Neural cell (in vitro differentiated cells): ENCODE results near the gene PAOX. TPM values are rescaled to one million over a fixed set of nuclear protein-coding genes. Genes with fewer than 3 reads are reported as not detected.
"Not testable (repeated sequence)": the region's sequence is repeated elsewhere in the genome, so short reads cannot be mapped to it uniquely, and the experiment has no call there.

Experiments
- H2AFZ ChIP-seq: fragments of 200-600, 300-800 bp; sonication (generic), shearing (Covaris generic); 2 replicates; pipeline ENCODE4 v1.6.0; 2014; ENCODE audit warnings: low read depth, mild to moderate bottlenecking, antibody characterized with exemption, low read length, moderate library complexity
- H3F3A ChIP-seq: fragments of 200-600 bp; shearing (Covaris generic); 2 replicates; pipeline ENCODE4 v1.6.1; 2016; ENCODE audit warnings: mild to moderate bottlenecking, moderate library complexity, mixed read lengths, antibody characterized with exemption, low read length; ENCODE audit not compliant: insufficient read depth, poor library complexity, severe bottlenecking
- H3K27ac ChIP-seq: fragments of 200-600, 300-800 bp; sonication (generic), shearing (Covaris generic); 2 replicates; pipeline ENCODE4 v1.5.1; 2014; ENCODE audit warnings: mild to moderate bottlenecking, low read length, moderate library complexity
- H3K27me3 ChIP-seq: fragments of 300-800, 200-600 bp; sonication (generic), shearing (Covaris generic); 2 replicates; pipeline ENCODE4 v1.6.0; 2014; ENCODE audit warnings: mild to moderate bottlenecking, low read depth, low read length, moderate library complexity; ENCODE audit not compliant: insufficient read depth
- H3K36me3 ChIP-seq: fragments of 300-800, 200-600 bp; sonication (generic), shearing (Covaris generic); 2 replicates; pipeline ENCODE4 v1.5.1; 2014; ENCODE audit warnings: mild to moderate bottlenecking, antibody characterized with exemption, low read length, moderate library complexity; ENCODE audit not compliant: insufficient read depth
- H3K4me2 ChIP-seq: fragments of 300-800, 200-600 bp; sonication (generic), shearing (Covaris generic); 2 replicates; pipeline ENCODE4 v1.6.0; 2014; ENCODE audit warnings: mild to moderate bottlenecking, low read length
- H3K4me3 ChIP-seq: fragments of 300-800, 200-600 bp; sonication (generic), shearing (Covaris generic); 2 replicates; pipeline ENCODE4 v1.5.1; 2014; ENCODE audit warnings: mild to moderate bottlenecking, low read length, moderate library complexity
- H3K79me2 ChIP-seq: fragments of 200-600 bp; shearing (Covaris generic); replicated peaks from 2 replicates; pipeline ENCODE4 v1.6.0; 2014; ENCODE audit warnings: mild to moderate bottlenecking, low read length, moderate library complexity; ENCODE audit not compliant: insufficient read depth
- H3K9ac ChIP-seq: fragments of 300-800, 200-600 bp; sonication (generic), shearing (Covaris generic); 2 replicates; pipeline ENCODE4 v1.6.1; 2016; ENCODE audit warnings: mild to moderate bottlenecking, low read length, mixed read lengths
- H3K9me2 ChIP-seq: fragments of 200-600 bp; shearing (Covaris generic); 2 replicates; pipeline ENCODE4 v1.6.1; 2016; ENCODE audit warnings: mild to moderate bottlenecking, low read length, mixed read lengths; ENCODE audit not compliant: insufficient read depth
- H3K9me3 ChIP-seq: fragments of 200-600, 300-800 bp; sonication (generic), shearing (Covaris generic); 2 replicates; pipeline ENCODE4 v1.6.1; 2016; ENCODE audit warnings: mild to moderate bottlenecking, mixed run types, low read length, moderate library complexity, mixed read lengths
- H4K20me1 ChIP-seq: fragments of 200-600 bp; shearing (Covaris generic); 2 replicates; pipeline ENCODE4 v1.6.1; 2016; ENCODE audit warnings: mild to moderate bottlenecking, mixed run types; ENCODE audit not compliant: insufficient read depth
- EP300 ChIP-seq: fragments of 450-650 bp; conservative IDR thresholded peaks from 2 replicates; pipeline ENCODE4 v1.6.1; 2014; ENCODE audit warnings: antibody characterized with exemption, mild to moderate bottlenecking, moderate library complexity; ENCODE audit not compliant: poor library complexity, severe bottlenecking
- EZH2 ChIP-seq: fragments of 200-600, 300-800 bp; shearing (Covaris generic), sonication (generic); IDR thresholded peaks from 2 replicates; pipeline ENCODE4 v1.6.1; 2014; ENCODE audit warnings: antibody characterized with exemption, low read length, borderline replicate concordance, mild to moderate bottlenecking; ENCODE audit not compliant: insufficient read depth, poor library complexity, severe bottlenecking
- MXI1 ChIP-seq: fragments of 450-650 bp; conservative IDR thresholded peaks from 2 replicates; pipeline ENCODE4 v1.6.1; 2014; ENCODE audit warnings: antibody characterized with exemption, mild to moderate bottlenecking; ENCODE audit not compliant: poor library complexity, severe bottlenecking
- POLR2AphosphoS5 ChIP-seq: IDR thresholded peaks from 2 replicates; pipeline ENCODE4 v1.6.1; 2012
- RAD21 ChIP-seq: fragments of 450-650 bp; conservative IDR thresholded peaks from 2 replicates; pipeline ENCODE4 v1.6.1; 2014; ENCODE audit warnings: antibody characterized with exemption, mild to moderate bottlenecking, moderate library complexity
- SMC3 ChIP-seq: fragments of 450-650 bp; conservative IDR thresholded peaks from 2 replicates; pipeline ENCODE4 v1.6.1; 2014; ENCODE audit warnings: antibody characterized with exemption, mild to moderate bottlenecking, moderate library complexity; ENCODE audit not compliant: poor library complexity
- TAF1 ChIP-seq: IDR thresholded peaks from 2 replicates; pipeline ENCODE4 v1.6.1; 2012; ENCODE audit warnings: low read depth
- polyA plus RNA-seq: library from polyadenylated mRNA; depleted of rRNA; stranded (reverse); fragments of >200 nt; gene quantifications from 2 replicates; pipeline ENCODE4 v1.2.3, GENCODE V29; 2014
- TF ChIP-seq, protein P1 (sequence below): IDR thresholded peaks from 2 replicates; pipeline ENCODE4 v1.6.1; 2012; ENCODE audit warnings: borderline replicate concordance
- TF ChIP-seq, protein P2 (sequence below): fragments of 450-650 bp; IDR thresholded peaks from 2 replicates; pipeline ENCODE4 v1.5.1; 2014; ENCODE audit warnings: antibody characterized with exemption, mild to moderate bottlenecking, moderate library complexity; ENCODE audit not compliant: poor library complexity, severe bottlenecking

The PAOX gene
- polyA plus RNA-seq, 1 donor from 2014 or later, result 3.0 TPM

- H2AFZ ChIP-seq, H3F3A ChIP-seq, H3K9ac ChIP-seq, H3K36me3 ChIP-seq, H3K27ac ChIP-seq, H3K4me2 ChIP-seq, H3K27me3 ChIP-seq, H3K9me3 ChIP-seq, H3K79me2 ChIP-seq, H4K20me1 ChIP-seq, H3K9me2 ChIP-seq, H3K4me3 ChIP-seq: not testable (repeated sequence)
Observed at GRCh38 chr10:133431888-133432613, 53.0 kb downstream of the PAOX start.

GRCh38 chr10:133432789-133433188 lies 53.7 kb downstream of the PAOX start:
- not testable (repeated sequence) for H3K9ac ChIP-seq, H3K4me3 ChIP-seq, H3K79me2 ChIP-seq, H3K4me2 ChIP-seq, H3F3A ChIP-seq, H3K27me3 ChIP-seq, H3K9me2 ChIP-seq, H3K9me3 ChIP-seq, H4K20me1 ChIP-seq, H3K36me3 ChIP-seq, H3K27ac ChIP-seq, H2AFZ ChIP-seq

DNA sequence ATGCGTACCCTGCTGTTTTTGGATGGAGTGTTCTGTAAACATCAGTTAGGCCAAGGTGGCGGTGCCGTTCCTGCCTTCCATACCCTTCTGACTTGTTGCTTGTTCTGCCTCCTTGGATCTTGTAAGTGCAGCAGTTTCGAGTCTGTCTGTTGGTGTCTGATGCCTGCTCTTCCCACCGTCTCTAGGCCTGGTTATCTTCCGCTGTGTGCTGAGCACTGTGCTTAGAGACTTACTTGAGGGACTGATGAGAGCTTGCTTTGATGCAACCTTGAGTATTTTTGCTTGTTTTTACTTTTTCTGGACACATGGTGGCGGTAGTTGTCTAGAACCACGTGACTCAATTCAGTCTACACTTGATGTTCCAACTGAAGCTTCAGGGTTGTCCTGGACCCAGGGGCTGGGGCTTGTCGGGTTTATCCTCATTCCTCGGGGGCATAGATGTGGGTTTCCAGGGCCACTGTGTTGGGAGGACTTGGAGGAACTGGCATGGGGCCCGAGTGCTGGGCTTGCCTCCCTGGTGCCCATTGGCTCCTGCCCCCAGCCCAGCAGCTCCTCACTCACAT lies 59.7 kb downstream of the PAOX start:
- no peaks in the 10 kb centered on the region for H3K36me3 ChIP-seq
- H3K9ac ChIP-seq, result no peak overlapping the region
- TF ChIP-seq, protein P1, sequence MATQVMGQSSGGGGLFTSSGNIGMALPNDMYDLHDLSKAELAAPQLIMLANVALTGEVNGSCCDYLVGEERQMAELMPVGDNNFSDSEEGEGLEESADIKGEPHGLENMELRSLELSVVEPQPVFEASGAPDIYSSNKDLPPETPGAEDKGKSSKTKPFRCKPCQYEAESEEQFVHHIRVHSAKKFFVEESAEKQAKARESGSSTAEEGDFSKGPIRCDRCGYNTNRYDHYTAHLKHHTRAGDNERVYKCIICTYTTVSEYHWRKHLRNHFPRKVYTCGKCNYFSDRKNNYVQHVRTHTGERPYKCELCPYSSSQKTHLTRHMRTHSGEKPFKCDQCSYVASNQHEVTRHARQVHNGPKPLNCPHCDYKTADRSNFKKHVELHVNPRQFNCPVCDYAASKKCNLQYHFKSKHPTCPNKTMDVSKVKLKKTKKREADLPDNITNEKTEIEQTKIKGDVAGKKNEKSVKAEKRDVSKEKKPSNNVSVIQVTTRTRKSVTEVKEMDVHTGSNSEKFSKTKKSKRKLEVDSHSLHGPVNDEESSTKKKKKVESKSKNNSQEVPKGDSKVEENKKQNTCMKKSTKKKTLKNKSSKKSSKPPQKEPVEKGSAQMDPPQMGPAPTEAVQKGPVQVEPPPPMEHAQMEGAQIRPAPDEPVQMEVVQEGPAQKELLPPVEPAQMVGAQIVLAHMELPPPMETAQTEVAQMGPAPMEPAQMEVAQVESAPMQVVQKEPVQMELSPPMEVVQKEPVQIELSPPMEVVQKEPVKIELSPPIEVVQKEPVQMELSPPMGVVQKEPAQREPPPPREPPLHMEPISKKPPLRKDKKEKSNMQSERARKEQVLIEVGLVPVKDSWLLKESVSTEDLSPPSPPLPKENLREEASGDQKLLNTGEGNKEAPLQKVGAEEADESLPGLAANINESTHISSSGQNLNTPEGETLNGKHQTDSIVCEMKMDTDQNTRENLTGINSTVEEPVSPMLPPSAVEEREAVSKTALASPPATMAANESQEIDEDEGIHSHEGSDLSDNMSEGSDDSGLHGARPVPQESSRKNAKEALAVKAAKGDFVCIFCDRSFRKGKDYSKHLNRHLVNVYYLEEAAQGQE, result no peak
- TF ChIP-seq, protein P2, sequence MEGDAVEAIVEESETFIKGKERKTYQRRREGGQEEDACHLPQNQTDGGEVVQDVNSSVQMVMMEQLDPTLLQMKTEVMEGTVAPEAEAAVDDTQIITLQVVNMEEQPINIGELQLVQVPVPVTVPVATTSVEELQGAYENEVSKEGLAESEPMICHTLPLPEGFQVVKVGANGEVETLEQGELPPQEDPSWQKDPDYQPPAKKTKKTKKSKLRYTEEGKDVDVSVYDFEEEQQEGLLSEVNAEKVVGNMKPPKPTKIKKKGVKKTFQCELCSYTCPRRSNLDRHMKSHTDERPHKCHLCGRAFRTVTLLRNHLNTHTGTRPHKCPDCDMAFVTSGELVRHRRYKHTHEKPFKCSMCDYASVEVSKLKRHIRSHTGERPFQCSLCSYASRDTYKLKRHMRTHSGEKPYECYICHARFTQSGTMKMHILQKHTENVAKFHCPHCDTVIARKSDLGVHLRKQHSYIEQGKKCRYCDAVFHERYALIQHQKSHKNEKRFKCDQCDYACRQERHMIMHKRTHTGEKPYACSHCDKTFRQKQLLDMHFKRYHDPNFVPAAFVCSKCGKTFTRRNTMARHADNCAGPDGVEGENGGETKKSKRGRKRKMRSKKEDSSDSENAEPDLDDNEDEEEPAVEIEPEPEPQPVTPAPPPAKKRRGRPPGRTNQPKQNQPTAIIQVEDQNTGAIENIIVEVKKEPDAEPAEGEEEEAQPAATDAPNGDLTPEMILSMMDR, result no peak
- no peak for TF ChIP-seq EZH2
- TF ChIP-seq POLR2AphosphoS5, result no peak
- TF ChIP-seq EP300, result no peak
- no peak for TF ChIP-seq MXI1
- no peak for TF ChIP-seq TAF1
- TF ChIP-seq SMC3, result no peak
- TF ChIP-seq RAD21, result no peak
- H2AFZ ChIP-seq, result no peak overlapping the region
- no peak overlapping the region for H3K27ac ChIP-seq
- no peak overlapping the region for H3K4me2 ChIP-seq
- H3K27me3 ChIP-seq, result no peaks in the 10 kb centered on the region
- peaks cover 4% of the 10 kb centered on the region for H3K9me3 ChIP-seq
- no peaks in the 10 kb centered on the region for H4K20me1 ChIP-seq
- H3K79me2 ChIP-seq, result no peaks in the 10 kb centered on the region
- no peaks in the 10 kb centered on the region for H3F3A ChIP-seq
- no peaks in the 10 kb centered on the region for H3K9me2 ChIP-seq
- H3K4me3 ChIP-seq, result no peak overlapping the region
